Subcutaneous adipose tissue (tissue), 4 donors: ENCODE data around the gene IDI1. TPM values are rescaled to one million over a fixed set of nuclear protein-coding genes. Genes with fewer than 3 reads are reported as not detected.

Experiments used
- total RNA-seq, 4 donors: library from RNA; depleted of rRNA; stranded (reverse); fragments of >200 nt; gene quantifications; one replicate each; pipeline ENCODE4 v1.1.0, GENCODE V29; 2016
- TF ChIP-seq, protein P1 (sequence below): fragments of 450-650 bp; IDR thresholded peaks from one replicate; pipeline ENCODE4 v1.5.1; 2016; ENCODE audit warnings: low read depth, mild to moderate bottlenecking, control low read depth, antibody characterized with exemption, moderate library complexity

IDI1 gene
- total RNA-seq, 4 donors from 2014 or later: 42.7 to 74.5 (median 55.2) TPM

GRCh38 chr10:1059902-1060301 is 11.0 kb upstream of the IDI1 start:
- TF ChIP-seq, protein P1, sequence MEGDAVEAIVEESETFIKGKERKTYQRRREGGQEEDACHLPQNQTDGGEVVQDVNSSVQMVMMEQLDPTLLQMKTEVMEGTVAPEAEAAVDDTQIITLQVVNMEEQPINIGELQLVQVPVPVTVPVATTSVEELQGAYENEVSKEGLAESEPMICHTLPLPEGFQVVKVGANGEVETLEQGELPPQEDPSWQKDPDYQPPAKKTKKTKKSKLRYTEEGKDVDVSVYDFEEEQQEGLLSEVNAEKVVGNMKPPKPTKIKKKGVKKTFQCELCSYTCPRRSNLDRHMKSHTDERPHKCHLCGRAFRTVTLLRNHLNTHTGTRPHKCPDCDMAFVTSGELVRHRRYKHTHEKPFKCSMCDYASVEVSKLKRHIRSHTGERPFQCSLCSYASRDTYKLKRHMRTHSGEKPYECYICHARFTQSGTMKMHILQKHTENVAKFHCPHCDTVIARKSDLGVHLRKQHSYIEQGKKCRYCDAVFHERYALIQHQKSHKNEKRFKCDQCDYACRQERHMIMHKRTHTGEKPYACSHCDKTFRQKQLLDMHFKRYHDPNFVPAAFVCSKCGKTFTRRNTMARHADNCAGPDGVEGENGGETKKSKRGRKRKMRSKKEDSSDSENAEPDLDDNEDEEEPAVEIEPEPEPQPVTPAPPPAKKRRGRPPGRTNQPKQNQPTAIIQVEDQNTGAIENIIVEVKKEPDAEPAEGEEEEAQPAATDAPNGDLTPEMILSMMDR: no peak

GRCh38 chr10:1058017-1058416 is 9.1 kb upstream of the IDI1 start:
- TF ChIP-seq, protein P1: no peak

DNA sequence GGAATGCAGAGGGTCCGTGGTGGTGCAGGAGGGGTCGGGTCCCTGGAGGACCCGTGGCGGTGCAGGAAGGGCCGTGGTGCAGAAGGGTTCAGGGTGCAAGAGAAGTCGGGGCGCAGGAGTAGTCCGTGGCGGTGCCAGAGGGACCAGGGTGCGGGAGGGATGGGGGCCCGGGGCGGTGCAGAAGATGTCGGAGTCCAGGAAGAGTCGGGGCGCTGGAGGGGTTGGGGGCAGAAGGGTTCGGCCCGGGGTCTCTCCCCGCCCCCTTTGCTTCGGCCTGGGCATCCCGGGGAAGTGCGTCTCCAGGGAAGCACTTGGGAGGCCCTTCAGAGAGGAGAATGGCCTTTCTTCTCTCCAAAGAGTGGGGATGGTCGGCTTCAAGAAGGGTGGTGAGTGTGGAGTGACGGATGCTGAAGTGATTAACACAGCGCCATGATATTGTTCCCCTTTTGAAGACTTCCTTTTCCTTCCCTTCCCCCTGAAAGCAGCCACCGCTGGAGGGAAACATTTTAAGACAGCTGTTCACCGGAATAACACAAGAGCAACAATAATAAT is 8.3 kb upstream of the IDI1 start:
- TF ChIP-seq, protein P1: no peak

GRCh38 chr10:1056326-1057105 is 7.6 kb upstream of the IDI1 start, which contains the start of gene WDR37:
Gene WDR37, plus strand, starts transcription at chr10:1056385. Its CDS starts 15,771 bp downstream, at chr10:1072156.
- TF ChIP-seq, protein P1: no peak

DNA sequence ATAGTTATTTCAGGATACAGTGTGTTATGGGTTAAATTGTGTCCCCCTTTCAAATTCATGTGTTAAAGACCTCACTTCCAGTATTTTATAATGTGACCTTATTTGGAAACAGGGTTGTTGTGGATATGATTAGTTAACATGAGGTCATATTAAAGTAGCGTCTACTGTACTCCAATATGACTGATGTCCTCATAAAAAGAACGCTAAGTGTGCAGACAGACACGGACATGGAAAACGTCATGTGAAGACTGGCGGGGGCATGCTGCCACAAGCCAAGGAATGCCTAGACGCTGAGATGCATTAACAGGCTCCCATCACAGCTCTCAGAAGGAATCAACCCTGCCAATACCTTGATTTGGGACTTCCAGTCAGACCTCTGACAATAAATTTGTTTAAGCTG is 5.8 kb upstream of the IDI1 start:
- TF ChIP-seq, protein P1: no peak

DNA sequence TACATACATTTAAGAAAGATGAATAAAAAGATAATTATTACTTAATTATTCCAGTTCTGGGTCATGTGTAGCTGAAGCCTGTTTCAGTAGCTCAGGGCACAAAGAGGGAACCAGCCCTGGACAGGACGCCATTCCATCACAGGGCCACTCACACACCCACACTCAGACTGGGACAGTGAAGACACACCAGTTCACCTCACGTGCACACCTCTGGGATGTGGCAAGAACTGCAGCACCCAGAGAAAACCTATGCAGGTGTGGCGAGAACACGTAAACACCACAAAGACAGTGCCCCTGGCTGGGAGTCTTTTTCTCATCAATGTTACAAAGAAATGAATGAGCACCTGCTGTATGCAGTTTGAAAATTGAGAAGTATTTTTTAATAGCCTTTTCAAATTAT is 1.6 kb upstream of the IDI1 start:
- TF ChIP-seq, protein P1: no peak

- TF ChIP-seq, protein P1: no peak
These were observed 1.2 kb upstream of the IDI1 start for GRCh38 chr10:1050145-1050544.
